ENCODE data around the gene RIIAD1. TPM values are rescaled to one million over a fixed set of nuclear protein-coding genes. Genes with fewer than 3 reads are reported as not detected.

RIIAD1 gene
- total RNA-seq, 1 donor from 2014 or later, result not detected

Other genes starting within 250 kb of the RIIAD1 start
- 0.13 TPM in 2 replicates for gene CGN, start 210.1 kb upstream of the RIIAD1 start, total RNA-seq
- gene TUFT1, start 181.2 kb upstream of the RIIAD1 start, total RNA-seq, result 3.9 TPM in 2 replicates
- 12.6 and 12.8 TPM in 2 replicates for gene SNX27, start 109.5 kb upstream of the RIIAD1 start, total RNA-seq
- gene CELF3, start 4.7 kb upstream of the RIIAD1 start, total RNA-seq, result not detected in 2 replicates
- gene MRPL9, start 42.0 kb downstream of the RIIAD1 start, total RNA-seq, result 73.8 and 126 TPM in 2 replicates
- 4.2 and 4.4 TPM in 2 replicates for gene TDRKH, start 69.0 kb downstream of the RIIAD1 start, total RNA-seq
- gene LINGO4, start 83.9 kb downstream of the RIIAD1 start, total RNA-seq, result not detected in 2 replicates
- gene RORC, start 110.3 kb downstream of the RIIAD1 start, total RNA-seq, result not detected in 2 replicates
- gene C2CD4D, start 118.3 kb downstream of the RIIAD1 start, total RNA-seq, result 0.13 and 0.25 TPM in 2 replicates
- gene THEM5, start 132.2 kb downstream of the RIIAD1 start, total RNA-seq, result not detected in 2 replicates
- 6.9 and 8.3 TPM in 2 replicates for gene THEM4, start 188.0 kb downstream of the RIIAD1 start, total RNA-seq

All from dermis microvascular lymphatic vessel endothelial cell (primary cell).